NCI-H774 (cell line): Measurements from ENCODE around the gene MAN2B2.
"Not testable (repeated sequence)": the region's sequence is repeated elsewhere in the genome, so short reads cannot be mapped to it uniquely, and the experiment has no call there.

Experiments
- DNase-seq: peaks from one replicate; lab custom pipeline; 2025; lab: John Stamatoyannopoulos, UW

MAN2B2 gene

DNA sequence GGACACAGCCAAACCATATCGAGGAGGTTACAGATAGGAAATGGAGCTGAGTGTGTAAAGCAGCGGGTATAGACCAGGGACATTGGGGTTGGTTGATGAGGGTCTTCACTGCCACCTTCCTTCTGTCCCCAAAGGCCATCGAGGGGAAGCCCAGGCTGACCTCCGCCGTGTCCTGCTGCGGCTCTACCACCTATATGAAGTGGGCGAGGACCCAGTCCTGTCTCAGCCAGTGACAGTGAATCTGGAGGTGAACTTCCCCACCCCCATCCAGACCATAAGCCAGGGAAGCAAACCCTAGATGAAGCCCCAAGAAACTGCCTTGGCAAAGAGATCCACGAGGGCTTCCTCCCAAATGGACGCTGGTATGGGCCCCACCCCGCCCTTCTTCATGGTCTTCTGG is 42.3 kb downstream of the MAN2B2 start:
- no peak for DNase-seq

DNA sequence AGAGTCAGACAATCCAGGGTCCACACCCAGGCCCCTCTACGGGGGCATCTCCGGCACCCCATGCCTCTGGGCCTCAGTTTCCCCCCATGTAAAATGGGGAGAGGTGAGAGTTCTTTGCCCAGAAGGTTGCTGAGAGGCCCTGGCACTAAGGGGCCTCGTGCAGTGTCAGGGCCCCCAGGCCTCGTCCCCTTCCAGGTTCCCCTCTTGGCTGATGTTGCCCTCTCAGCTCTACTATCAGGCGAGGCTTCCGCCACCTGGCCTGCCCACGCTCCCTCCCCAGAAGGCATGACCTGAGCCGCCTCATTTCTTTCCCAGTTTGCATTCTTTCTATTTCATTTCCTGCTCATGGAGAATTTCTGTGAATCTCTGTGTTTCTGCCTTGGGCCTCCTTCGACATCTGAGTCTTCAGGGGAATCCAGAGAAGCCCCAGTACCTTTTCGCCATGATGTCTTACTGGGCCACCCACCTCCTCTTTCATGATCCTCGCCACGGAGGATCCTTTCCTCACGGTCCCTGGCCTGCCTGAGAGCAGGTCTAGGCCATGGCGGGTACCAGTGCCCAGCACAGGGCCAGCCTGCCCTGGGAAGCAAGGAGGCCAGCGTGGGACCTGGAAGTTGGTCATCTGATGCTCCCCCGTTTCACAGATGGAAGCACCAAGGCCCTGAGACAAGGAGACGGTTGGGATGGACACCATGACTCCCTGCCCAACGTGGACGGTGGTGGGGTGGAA is 43.6 kb downstream of the MAN2B2 start:
- DNase-seq, result no peak

DNA sequence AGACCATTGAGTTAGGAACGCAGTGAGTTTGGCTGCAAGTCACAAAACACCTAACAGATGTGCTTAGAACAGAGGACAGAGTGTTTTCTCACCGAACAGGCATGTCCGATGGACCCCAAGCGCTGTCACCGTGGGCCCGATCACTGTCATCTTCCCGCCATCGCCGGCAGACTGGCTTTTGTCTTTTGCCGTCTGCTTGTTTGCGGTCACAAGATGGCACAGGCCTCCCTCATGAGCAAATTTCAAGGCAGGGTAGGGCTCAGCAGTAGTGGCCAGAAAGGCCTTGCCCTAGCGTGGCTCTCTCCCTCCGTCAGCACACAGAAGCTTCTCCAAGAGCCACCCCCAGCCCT is 44.1 kb downstream of the MAN2B2 start:
- no peak for DNase-seq

DNA sequence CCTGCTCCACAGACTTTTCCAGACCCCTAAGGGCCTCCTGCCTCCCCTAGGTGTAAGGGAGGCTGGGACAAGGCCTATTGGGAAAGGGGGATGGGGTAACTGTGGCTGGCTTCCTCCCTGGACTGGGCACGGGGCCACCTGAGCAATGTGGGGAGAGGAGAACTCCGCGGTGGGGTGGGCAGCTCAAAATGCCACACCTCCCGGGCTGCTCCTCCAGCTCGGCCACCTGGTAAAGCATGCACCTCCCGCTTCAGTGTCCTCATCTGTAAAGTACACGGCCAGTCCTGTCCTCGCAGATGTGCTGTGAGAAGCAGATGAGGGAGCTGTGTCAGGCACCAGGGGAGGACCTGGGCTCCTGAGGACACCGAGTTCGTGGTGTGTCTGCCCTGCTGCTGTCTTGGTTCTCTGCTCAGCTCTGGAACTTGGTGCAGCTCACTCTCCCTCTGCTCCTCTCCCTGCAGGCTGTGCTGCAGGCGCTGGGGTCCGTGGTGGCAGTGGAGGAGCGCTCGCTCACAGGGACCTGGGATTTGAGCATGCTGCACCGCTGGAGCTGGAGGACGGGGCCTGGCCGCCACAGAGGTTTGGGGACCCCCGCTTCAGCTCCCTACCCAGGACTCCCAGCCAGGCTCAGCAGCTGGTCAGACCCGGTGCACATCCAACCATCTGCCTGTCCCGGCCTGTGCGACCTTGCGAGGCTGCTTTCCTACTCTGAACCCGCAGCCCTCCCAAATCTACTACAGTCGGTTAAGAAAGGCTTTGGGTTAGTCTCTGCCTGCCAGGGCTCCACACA is 44.7 kb downstream of the MAN2B2 start:
- DNase-seq, result no peak

DNA sequence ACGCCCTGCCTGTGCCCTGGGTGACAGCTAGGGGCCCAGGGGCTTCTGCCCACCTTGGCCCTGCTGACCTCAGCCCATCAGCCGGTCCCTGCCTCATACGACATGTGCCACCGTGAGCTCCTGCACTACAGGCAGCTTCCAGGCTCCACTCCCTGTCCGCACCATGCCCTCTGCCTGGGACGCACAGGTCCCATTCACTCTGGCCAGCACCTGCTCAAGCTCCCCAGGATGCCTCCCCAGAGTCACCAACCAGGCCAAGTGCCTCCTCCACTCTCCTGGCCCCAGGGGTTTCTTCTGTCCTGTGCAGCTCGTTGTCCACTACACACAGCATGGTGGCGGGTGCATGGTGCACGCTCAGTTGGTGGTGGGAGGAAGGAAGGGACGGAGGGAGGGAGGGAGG is 45.3 kb downstream of the MAN2B2 start:
- DNase-seq, result no peak

DNA sequence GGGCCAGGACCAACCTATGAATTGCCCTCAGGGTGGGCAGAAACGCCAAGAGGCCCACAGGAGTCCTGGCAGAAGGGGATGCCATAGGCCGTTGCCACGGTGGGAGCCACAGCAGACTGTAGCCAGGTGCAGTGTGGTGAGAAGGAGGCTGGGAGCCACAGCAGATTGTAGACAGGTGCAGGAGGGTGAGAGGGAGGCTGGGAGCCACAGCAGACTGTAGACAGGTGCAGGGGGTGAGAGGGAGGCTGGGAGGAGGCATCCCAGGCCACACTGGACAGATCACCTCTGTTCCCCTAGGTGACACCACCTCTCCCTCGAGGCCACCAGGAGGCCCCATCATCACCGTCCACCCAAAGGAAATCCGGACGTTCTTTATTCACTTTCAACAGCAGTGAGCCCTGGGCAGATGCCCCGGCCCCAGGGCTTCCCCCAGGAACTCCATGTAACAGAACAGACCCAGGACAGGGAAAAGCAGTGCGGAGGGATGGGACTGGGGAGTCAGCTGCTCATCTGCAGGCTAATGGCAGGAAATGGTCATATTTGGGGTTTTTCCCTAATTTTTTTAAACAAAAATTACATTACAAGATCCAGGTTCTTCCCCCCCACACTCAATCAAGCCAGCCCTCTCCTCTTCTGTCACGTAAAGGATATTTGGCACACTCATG is 46.0 kb downstream of the MAN2B2 start:
- DNase-seq, result no peak

DNA sequence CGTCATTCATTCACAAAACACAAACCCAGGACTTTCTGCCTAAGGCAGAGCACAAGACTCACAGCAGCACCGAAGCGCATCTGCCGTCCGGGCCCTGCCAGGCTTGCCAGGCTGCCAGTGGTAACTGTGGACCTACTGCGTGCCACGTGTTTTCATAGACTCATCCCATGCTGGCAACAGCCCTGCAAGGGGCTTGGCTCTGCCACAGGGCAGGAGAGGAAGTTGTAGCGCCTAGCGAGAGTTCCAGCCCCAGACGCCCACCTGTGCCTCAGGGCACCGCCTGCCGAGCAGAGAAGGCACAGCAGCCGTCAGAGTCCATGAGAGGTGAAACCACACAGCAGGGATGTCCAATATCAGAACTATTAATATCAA is 46.6 kb downstream of the MAN2B2 start:
- no peak for DNase-seq

DNA sequence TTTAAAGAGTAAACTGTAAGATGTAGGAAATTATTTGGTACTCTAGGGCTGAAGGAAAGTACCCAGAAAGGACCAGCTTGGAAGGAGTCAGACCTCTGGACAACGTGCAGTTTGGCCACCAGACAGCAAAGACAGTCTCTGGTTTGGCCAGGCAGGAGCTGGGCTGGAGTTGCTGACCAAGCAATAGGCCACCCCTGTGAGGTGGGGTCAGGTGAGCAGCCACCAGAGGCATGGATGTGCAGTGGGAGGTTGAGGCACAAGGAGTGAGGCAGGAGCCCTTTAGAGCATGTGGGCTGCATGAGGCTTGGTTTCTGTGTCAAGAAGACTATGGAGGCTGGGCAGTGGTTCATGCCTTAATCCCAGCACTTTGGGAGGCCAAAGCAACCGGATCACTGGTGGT is 47.8 kb downstream of the MAN2B2 start:
- DNase-seq, result no peak

DNA sequence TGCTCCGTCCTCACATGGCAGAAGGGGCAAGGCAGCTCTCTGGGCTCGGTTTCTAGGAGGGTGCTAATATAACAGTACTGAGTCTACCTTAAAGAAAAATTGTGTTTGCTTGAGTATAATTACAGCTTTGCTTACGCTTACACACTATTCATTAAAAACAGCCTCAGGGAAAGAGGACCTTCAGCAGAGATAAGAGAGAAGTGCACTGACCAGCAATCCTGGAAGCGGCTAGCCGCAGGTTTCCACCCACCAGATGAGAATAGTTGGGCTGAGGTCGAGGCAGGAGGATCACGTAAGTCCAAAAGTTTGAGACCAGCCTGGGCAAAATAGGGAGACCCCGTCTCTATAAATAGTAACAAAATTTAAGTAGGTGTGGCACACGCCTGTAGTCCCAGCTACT is 50.3 kb downstream of the MAN2B2 start:
- DNase-seq, result no peak

DNA sequence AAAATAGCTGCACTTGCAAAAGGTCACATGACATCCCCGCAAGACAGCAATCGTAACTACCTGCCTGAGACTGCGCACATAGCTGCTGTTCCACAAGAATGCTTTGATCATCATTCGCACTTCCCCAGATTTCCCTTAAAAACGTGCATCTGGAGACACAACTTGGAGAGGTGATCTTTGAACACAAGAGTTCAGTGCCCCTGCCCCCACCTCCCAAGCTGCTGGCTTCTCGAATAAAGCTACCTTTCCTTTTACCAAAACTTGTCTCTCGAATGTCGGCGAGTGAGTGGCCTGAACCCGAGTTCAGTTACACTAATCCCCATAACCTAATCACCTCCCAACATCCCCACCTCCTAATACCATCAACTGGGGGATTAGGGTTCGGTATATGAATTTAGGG is 51.1 kb downstream of the MAN2B2 start:
- no peak for DNase-seq

DNA sequence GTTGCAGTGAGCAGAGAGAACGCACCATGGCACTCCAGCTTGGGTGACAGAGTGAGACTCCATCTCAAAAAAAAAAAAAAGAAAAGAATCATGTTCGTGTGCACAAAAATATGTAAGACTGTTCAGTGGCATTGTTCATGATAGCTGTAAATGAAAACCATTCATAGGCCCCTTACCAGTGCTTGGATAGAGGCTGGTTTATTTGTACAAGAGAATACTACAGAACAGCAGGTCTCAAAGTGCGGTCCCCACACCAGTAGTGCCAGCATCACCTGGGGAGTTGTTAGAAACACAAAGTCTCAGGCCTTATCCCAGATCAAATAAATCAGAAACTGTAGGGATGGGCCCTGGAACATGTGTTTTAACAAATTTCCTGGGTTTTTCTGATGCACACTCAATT is 52.8 kb downstream of the MAN2B2 start:
- DNase-seq, result no peak

DNA sequence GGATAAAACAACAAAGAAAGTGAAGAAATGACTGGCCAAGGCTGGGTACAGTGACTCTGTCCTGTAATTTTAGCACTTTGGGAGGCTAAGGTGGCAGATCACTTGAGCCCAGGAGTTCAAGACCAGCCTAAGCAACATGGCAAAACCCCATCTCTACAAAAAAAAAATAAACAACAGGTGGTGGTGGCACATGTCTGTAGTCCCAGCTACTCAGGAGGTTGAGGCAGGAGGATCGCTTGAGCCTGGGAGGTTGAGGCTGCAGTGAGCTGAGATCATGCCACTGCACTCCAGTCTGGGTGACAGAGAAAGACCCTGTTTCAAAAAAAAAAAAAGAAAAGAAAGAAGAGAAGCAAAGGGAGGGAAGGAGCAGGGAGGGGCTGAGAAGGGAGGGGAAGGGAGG is 53.5 kb downstream of the MAN2B2 start:
- DNase-seq, result not testable (repeated sequence)

DNA sequence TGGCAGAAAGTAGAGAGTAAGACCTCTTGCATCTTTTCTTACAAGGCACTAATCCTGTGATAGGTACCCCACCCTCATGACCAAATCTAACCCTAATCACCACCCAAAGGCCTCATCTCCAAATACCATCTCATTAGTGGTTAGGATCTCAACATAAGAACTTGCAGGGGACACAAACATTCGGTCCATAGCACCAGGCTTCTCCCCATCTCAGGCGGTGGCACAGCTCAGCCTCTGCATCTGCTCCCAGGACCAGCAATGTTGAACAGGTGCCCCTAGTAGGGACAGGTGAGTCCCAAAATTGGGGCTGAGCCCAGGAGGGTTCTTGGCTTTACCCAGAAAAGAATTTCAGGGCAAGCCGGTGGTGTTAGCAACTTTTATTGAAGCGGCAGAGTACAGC is 57.1 kb downstream of the MAN2B2 start:
- DNase-seq, result no peak

DNA sequence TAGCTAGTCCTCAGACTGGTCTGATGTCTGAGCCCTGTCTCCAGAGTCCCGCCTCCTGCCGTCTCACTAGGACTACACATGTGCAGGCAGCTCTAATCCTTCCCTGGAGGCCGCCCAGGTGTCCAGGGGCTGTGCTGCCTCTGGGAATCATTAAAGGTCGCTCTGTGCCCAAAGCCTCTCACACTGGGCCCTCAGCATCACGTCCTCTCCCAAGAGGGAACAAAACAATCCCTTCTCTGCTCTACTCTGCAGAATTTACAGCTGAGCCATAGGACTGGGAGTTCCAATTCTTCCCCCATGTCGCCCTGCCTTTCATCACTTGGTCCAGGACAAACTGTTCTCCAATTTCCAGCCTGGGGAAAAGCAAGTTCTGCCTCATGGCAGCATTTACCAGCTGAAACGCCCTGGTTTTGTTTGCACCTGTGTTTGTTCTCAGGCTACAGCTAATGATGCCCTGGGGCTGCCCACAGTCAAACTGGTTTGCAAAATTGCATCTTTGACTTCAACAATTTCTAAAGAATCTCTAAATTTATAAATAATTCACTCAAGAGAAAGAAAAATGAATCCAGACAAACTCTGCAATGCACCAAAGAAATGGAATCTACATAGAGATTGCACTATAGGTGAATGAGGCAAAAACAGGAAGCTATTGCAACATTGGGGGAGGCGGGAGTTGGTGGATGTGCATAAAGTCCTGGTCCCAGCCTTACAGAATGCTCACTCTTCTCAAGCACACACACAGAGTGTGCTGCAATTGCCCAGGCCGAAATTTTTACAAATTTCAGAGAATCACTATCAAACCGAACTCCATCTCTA is 58.3 kb downstream of the MAN2B2 start:
- DNase-seq, result peak; percentile 5

DNA sequence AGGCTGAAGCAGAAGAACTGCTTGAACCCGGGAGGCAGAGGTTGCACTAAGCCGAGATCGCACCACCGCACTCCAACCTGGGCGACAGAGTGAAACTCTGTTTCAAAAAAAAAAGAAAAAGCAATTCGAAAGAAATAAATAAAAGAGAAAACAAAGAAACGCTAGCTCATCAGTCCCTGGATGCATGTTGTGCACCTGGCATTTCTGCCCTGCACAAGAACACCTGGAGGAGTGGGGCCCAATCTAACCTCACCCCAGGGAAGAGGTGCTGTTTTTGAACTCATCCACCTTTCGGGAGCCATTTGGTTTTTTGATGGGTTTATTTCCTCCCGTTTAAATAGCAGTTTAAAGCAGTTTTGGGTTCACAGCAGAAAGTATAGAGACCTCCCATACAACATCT is 59.8 kb downstream of the MAN2B2 start:
- DNase-seq, result no peak

DNA sequence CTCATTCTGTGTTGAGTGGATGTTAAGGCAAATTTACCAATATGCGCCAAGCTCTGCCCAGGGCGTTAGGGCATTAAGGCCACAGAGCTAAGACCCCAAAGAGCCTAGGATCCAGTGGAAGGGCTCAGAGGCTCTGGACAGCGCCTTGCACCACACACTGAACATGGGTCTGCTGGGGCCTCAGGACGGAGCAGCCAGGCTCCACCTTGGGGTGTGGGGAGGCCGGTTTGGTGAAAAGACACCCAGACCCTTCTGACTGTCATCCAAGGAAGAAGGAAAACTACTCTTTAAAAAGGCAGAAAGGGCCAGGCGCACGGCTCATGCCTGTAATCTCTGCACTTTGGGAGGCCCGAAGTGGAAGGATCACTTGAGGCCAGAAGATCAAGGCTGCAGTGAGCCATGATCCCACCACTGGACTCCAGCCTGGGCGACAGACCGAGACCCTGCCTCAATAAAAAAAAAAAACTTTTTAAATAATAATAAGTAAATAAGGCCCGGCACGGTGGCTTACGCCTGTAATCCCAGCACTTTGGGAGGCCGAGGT is 64.2 kb downstream of the MAN2B2 start:
- DNase-seq, result no peak

DNA sequence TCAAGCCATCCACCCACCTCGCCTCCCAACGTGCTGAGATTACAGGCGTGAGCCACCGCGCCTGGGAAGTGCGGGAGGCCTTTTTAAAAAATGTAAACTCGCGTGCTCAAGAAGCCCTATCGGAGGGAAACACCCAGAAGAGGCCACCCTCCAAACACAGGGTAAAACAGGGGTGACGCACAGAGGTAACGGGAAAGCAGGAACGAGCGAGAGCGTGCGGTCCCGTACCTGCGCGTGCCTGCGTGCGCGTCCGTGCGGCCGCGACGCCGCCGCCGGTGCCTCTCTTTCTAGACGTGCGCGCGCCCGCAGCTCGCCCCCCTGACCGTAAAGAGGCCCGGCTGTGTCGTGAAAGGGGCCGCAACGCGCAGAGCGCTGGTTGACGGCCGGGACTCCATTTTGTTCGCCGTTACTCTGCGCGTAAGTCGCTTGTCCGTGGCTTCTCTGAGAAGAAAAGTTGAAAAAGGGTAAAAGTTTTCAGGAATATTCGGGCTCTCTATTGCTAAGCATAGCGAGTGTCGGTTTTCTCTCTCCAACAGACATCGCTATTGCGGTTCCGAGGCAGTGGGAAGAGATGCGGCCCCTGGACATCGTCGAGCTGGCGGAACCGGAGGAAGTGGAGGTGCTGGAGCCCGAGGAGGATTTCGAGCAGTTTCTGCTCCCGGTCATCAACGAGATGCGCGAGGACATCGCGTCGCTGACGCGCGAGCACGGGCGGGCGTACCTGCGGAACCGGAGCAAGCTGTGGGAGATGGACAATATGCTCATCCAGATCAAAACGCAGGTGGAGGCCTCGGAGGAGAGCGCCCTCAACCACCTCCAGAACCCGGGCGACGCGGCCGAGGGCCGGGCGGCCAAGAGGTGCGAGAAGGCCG is 65.5 kb downstream of the MAN2B2 start, which contains the start of gene MRFAP1:
MRFAP1 (plus strand) TSS at position 394 of the 872 bp plus-strand sequence; CDS start at position 572, 178 bp downstream.
- DNase-seq, result peak; percentile 95

DNA sequence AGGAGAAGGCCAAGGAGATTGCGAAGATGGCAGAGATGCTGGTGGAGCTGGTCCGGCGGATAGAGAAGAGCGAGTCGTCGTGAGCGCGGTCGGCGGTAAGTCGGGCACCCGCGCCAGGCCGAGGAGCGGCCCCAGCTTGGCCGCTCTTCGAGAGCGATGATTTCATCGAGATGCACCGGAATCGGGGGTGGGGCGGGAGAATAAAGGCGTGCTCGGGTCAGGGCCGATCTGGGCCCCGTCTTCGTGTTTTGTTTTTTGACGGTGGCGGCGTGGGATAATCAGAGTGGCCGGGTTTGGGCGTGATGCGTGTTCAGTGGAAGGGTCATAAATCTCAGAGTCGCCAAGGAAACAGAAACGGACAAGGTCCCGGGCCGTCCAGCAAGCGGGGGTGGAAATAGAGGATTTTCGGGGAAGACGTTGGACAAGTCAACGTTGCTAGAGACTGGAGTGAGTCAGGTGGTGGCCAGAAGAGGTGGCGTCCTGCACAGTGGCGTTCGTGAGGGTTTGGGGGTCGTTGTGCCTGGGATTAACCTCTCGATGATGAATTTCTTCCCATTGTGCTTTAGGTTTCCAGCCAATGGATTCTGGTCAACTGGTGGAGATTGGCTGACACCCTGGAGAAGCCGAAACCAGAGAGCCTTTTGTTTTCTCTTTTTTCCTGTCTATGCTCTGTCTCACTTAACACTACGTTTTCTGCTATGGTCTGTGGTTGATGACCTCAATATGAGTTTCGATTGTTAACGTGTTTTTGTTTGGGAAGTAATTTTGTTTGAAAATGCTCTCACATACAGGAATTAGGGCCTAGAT is 66.4 kb downstream of the MAN2B2 start:
- DNase-seq, result no peak

DNA sequence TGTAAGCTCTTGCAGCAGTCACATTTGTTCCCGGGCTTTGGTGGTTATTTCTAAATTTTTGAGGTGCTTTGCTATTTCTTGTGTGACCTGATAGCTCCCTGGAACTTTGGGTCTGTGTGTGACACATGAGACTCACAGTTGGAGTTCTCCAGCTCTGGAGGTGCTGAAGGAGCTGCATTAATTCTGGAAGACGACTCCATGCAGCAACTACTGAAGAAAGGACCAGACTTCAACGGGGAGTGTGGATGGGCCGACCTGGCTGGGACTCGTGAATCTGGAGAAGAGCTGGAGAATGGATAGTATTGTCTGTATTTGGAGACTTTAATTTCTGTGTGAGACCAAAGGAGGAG is 67.0 kb downstream of the MAN2B2 start:
- no peak for DNase-seq

DNA sequence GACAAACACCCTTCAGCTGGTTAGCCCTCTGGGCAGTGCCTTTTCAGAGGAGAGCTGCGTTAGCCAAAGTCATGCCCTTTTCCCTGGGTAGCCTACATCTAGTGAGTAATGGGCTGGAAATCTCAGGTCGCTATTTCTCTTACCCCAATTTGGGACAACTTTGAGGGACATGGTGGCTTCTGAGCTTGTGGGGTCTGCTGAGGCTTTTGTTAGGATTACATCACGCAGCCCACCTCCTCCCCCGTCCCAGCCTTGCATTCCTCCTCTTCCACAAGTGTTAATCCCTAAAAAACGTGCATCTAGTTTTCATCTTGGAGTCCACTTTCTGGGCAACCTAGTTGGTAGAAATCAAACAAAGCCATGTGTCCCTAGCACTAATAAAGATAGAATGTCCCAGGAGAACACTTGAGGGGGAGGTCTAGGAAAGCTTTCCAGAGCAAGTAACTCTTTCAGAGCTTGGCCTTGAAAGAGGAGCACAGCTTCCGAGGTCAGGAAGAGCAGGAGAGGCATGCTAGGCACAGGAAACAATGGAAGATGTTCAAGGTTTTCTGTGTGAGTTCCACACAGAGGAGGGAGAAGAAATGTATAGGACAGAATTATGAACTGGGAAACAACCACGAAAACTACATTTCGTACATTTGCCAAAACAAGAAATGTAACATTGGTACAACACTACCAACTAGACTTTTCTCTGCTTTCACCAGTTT is 68.3 kb downstream of the MAN2B2 start:
- no peak for DNase-seq
